ENCODE results near the gene NFATC2IP.

The NFATC2IP gene

DNA sequence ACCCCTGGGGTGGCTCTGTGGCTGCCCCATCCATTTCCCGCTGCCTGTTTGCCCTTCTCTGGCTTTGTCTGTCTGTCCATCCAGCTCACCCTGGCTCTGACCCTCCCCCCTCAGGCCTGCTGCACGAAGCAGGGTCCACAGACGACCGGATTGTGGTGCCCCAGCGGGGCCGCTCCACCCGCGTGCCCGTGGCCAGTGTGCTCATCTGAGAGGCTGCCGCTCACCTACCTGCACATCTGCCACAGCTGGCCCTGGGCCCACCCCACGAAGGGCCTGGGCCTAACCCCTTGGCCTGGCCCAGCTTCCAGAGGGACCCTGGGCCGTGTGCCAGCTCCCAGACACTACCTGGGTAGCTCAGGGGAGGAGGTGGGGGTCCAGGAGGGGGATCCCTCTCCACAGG lies 33.4 kb downstream of the NFATC2IP start:
- no peak overlapping the region for H3K27ac ChIP-seq
- POLR2A ChIA-PET (ENCODE audit: low non-redundant PET): no interaction called here
- CTCF ChIA-PET: no interaction called here
- no peak for DNase-seq (ENCODE audit: low spot score)
- TF ChIP-seq, protein P1, sequence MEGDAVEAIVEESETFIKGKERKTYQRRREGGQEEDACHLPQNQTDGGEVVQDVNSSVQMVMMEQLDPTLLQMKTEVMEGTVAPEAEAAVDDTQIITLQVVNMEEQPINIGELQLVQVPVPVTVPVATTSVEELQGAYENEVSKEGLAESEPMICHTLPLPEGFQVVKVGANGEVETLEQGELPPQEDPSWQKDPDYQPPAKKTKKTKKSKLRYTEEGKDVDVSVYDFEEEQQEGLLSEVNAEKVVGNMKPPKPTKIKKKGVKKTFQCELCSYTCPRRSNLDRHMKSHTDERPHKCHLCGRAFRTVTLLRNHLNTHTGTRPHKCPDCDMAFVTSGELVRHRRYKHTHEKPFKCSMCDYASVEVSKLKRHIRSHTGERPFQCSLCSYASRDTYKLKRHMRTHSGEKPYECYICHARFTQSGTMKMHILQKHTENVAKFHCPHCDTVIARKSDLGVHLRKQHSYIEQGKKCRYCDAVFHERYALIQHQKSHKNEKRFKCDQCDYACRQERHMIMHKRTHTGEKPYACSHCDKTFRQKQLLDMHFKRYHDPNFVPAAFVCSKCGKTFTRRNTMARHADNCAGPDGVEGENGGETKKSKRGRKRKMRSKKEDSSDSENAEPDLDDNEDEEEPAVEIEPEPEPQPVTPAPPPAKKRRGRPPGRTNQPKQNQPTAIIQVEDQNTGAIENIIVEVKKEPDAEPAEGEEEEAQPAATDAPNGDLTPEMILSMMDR (conservative IDR thresholded peaks at IDR 0.05; ENCODE audit: low read depth): no peak

DNA sequence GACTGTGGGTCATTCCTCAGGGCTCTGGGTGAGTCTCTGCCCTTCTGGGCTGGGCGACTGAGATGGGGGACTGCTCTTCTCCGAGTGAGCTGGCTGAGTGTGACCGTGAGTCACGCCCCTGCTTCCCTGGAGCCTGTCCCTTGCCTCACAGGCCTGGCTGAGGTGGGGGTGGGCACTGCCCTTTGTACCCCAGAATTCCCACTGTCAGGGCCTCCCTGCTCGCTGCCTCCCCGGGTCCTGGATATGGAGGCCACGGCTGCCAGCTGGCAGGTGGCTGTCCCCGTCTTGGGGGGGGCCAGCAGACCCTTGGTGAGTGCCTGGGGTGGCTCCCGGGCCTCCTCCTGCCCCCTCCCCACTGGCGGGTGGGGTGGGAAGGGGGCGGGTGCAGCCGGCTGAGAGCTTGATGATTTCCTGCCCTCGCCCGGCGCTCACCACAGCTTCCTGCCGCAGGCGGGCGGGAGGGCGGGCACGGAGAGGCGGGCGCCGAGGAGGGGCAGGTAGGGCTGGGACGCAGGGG lies 33.9 kb downstream of the NFATC2IP start, which contains the start of gene LAT:
LAT (plus strand) TSS at position 434 of the 517 bp plus-strand sequence. CDS start 366 bp downstream, outside the sequence.
- H3K27ac ChIP-seq: no peak within 1 kb of the TSS
- TF ChIP-seq, protein P1 (conservative IDR thresholded peaks at IDR 0.05; ENCODE audit: low read depth): no peak
- no peak for DNase-seq (ENCODE audit: low spot score)
- POLR2A ChIA-PET (ENCODE audit: low non-redundant PET): no interaction called here
- CTCF ChIA-PET: no interaction called here

DNA sequence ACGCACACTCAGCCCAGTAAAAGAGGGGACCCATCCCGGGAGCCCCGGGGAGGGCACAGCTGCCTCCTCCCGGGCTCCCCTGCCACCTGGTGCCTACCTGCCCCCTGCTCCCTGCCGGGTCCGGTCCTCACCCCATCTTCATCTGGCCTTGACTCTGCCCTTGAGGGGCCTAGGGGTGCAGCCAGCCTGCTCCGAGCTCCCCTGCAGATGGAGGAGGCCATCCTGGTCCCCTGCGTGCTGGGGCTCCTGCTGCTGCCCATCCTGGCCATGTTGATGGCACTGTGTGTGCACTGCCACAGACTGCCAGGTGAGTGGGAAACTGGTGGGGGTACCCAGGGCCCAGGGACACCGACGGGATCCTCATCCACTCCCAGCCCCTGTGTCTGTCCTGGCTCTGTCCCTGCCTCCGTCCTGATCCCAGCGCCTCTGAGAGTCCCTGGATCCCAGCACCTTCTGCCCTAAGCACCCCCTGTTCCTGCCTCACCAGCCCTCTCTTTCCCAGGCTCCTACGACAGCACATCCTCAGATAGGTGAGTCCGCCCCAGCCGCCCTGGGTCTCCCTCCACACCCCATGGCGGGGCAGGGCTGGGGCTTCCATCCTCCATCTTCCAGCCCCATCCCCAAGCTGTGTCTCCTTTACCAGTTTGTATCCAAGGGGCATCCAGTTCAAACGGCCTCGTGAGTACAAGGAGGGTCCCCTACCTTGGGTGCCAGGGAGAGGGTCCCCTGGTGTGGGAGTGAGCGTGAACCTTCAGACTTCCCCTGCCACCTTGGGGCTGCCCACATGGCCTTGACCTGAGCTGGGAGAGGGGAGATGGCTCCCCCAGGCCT lies 34.7 kb downstream of the NFATC2IP start:
- DNase-seq (ENCODE audit: low spot score): no peak
- CTCF ChIA-PET: interaction anchor here (0.7 kb wide), 1 partner anchor 8 kb away, joined by 4 read pairs; no protein-coding TSS in a partner anchor
- POLR2A ChIA-PET (ENCODE audit: low non-redundant PET): no interaction called here
- no peak overlapping the region for H3K27ac ChIP-seq
- TF ChIP-seq, protein P1 (conservative IDR thresholded peaks at IDR 0.05; ENCODE audit: low read depth): no peak

DNA sequence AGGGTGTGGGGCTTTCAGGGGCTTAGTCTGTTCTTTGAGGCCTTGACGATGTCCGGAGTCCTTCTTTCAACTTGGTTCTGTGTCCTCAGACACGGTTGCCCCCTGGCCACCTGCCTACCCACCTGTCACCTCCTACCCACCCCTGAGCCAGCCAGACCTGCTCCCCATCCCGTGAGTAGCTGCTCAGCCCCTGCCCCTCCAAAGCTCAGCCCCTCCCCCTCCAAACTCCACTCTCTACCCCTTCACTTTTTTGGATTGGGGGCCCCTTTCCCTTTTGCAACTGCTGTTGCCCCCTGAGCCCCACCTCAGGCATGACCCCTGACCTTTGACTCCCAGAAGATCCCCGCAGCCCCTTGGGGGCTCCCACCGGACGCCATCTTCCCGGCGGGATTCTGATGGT lies 35.3 kb downstream of the NFATC2IP start:
- no peak for DNase-seq (ENCODE audit: low spot score)

DNA sequence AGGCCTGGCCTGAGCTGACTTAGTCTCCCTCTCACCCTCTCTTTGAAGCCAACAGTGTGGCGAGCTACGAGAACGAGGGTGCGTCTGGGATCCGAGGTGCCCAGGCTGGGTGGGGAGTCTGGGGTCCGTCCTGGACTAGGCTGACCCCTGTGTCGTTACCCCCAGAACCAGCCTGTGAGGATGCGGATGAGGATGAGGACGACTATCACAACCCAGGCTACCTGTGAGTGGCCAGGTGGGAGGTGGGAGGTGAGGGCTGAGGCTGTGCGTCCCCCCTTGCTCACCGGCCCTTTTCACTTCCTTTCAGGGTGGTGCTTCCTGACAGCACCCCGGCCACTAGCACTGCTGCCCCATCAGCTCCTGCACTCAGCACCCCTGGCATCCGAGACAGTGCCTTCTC lies 35.8 kb downstream of the NFATC2IP start:
- CTCF ChIA-PET: interaction anchor here (0.7 kb wide), 2 partner anchors 8 to 9 kb away, joined by 4 read pairs; no protein-coding TSS in a partner anchor
- H3K27ac ChIP-seq: no peak overlapping the region
- POLR2A ChIA-PET (ENCODE audit: low non-redundant PET): no interaction called here
- no peak for DNase-seq (ENCODE audit: low spot score)
- TF ChIP-seq, protein P1 (conservative IDR thresholded peaks at IDR 0.05; ENCODE audit: low read depth): no peak

More for the DNA sequence above, 35.3 kb downstream of the NFATC2IP start:
- TF ChIP-seq, protein P1 (conservative IDR thresholded peaks at IDR 0.05; ENCODE audit: low read depth): no peak
- POLR2A ChIA-PET (ENCODE audit: low non-redundant PET): no interaction called here
- no peak overlapping the region for H3K27ac ChIP-seq
- CTCF ChIA-PET: interaction anchor here (0.7 kb wide), 2 partner anchors 8 to 9 kb away, joined by 4 read pairs; no protein-coding TSS in a partner anchor

DNA sequence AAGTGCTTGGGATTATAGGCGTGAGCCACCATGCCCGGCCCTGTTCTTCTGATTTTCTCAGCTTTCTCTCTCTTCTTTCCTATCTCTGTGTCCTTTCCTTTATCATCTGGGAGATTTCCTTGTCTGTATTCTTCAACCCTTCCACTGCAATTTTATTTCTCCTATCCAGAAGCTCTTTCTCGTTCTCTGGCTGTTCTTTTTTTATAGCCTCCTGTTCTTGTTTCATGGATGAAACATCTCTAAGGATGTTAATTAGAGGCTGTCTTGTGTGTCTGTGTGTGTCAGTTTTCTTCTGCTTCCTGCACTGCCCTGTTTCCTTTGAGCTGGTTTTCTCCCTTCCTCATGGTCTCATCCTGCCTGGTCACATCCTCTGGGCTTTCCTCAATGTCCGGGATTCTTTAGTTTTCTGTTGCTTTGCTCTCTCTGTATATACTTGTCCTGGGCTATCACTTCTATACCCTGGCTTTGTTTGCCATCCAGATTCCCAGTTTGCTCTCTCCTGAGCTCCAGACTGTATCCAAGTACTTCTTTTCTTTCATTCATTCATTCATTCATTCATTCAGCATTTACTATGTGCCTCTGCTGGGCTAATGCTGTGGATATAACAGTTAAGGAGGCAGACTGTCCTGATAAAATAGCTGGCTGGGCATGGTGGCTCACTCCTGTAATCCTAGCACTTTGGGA lies 36.6 kb downstream of the NFATC2IP start:
- TF ChIP-seq, protein P1 (conservative IDR thresholded peaks at IDR 0.05; ENCODE audit: low read depth): no peak
- CTCF ChIA-PET: interaction anchor here (0.6 to 0.7 kb wide), 2 partner anchors 29 to 709 kb away, joined by 3 to 4 read pairs; no protein-coding TSS in a partner anchor
- POLR2A ChIA-PET (ENCODE audit: low non-redundant PET): no interaction called here
- DNase-seq (ENCODE audit: low spot score): no peak
- no peak overlapping the region for H3K27ac ChIP-seq
